ENCODE data around the gene SLC9C2.
"Not testable (repeated sequence)": the region's sequence is repeated elsewhere in the genome, so short reads cannot be mapped to it uniquely, and the experiment has no call there.

SLC9C2 gene

DNA sequence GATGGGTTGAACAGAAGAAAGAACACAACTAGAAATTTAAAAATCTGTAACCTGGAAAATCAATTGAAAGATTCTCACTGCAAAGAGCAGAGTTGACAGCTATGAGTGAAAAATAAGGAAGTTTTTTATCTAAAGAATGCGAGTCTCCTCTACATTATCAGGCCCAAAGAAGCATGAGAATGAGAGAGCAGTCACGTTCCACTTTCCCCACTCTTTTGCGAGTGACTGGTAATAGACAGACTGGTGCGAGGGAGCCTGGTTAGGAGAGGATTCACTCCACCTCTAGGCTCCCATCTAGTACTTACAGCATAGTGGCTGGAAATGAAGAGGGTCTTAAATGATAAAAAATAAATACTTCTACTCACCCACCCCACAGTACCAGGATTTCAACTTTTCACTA, 73.8 kb downstream of the SLC9C2 start:
- no peak for DNase-seq (ENCODE audit: low spot score)

- no peak for DNase-seq (ENCODE audit: low spot score)
Measured at GRCh38 chr1:173527151-173527826, 75.6 kb downstream of the SLC9C2 start.

DNA sequence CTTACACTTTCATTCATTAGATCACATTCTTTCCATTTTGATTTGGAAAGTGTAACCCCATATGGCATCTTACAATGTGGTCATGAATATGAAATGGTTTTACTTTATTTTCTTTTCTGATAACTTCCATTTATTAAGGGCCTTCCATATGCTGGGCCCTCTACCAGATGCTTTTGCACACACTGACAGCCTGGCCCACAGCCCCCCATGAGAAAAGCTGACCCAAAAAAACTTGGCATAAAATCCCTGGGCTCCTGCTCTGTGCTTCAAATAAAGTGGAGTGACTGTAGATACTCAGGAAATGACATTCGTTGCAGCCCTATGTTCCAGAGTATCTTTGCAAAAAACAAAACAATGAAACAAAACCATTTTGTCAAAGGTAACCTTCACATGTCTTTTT, 76.9 kb downstream of the SLC9C2 start:
- no peak for DNase-seq (ENCODE audit: low spot score)

DNA sequence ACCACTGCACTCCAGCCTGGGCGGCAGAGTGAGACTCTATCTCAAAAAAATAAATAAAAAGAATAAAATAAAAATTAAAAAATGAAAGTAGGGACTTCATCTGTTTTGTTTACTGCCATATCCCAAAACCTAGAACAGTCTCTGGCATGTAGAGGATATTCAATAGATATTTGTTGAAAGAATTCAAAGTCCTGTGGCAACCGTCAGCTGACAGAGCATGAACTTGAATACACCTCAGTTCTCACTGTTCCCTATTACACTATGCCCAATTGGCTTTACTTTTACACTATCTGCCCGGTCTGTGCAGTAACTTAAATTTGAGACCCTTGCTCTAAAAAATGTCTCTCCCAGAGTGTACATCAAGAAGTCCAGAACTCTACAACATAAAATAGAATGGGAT, 79.5 kb downstream of the SLC9C2 start:
- no peak for DNase-seq (ENCODE audit: low spot score)

DNA sequence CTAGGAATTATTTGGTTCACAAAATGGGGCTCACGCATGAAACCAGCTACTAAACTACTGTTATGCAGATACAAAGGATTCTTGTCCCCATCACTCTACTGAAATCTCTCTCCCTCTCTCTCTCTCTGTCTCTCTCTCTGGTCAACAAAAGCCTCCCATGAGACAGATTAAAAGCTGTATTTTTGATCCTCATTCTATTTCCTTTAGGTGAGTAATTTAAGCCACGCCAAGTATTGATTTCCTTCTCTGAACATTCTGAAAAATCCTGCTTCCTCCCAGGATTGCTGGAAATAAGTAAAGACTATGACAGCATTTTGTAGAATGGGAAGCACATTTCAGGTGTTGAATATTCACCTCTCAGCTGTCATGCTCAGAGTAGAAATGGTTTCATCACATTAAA, 82.1 kb downstream of the SLC9C2 start:
- DNase-seq (ENCODE audit: low spot score), result no peak

DNA sequence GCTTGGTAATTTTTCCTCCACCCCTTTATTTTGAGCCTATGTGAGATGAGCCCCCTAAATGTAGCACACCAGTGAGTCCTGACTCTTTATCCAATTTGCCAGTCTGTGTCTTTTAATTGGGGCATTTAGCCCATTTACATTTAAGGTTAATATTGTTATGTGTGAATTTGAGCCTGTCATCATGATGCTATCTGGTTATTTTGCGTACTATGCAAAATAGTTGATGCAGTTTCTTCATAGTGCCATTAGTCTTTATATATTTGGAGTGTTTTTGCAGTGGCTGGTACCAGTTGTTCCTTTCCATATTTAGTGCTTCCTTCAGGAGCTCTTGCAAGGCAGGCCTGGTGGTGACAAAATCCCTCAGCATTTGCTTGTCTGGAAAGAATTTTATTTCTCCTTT, 88.4 kb downstream of the SLC9C2 start:
- not testable (repeated sequence) for DNase-seq (ENCODE audit: low spot score)

DNA sequence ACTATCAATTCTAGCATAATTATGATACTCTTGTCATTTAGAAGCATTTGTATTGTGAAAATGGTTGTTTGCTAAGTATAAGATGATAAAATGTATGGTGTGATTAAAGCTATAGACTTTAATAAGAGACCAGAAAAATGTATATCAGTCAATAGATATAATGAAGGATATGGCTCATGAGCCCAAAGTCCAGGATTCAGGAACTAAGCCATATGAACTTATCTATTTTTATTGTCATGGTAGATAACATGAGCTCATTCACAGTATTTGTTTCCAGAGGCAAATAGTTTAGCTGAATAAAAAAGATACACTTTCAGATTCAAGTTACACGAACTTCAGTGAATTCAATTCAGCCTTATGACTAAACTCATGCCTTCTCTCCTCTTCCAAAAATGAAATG, 93.1 kb downstream of the SLC9C2 start:
- no peak for DNase-seq (ENCODE audit: low spot score)

DNA sequence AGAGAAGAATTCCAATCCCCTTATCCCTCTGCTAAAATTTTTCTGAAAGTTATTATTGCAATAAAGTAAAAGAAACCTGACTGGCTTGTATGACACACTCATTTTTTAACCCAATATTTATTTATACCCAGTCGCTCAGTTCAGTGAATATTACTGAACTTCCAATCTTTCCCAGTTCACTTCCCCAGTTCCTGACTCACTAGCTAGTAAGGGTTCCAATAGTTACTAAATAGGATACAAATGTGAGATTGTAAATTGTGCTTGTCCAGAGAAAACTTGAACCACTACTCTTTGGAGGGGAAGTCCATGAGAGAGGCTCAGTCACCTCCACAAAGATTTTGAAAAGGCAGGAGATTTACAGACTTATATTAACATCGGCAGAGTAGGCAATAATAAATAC, 94.3 kb downstream of the SLC9C2 start:
- no peak for DNase-seq (ENCODE audit: low spot score)

DNA sequence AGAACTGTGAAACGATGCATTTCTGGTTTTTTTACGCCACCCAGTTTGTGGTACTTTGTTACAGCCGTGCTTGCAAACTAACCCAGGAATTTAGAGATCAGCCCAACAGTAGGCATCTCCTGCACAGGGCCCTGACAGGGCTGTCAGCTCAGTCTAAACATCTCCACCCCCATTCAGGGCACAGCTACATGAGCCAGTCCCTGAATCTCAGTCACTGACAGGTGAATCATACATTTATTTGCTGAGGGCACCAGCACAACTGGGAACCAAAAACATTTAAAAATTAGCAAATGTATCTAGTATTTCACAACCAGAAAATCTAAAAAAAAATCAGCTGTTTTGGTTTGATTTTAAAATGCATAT, 95.0 kb downstream of the SLC9C2 start:
- no peak for DNase-seq (ENCODE audit: low spot score)

DNA sequence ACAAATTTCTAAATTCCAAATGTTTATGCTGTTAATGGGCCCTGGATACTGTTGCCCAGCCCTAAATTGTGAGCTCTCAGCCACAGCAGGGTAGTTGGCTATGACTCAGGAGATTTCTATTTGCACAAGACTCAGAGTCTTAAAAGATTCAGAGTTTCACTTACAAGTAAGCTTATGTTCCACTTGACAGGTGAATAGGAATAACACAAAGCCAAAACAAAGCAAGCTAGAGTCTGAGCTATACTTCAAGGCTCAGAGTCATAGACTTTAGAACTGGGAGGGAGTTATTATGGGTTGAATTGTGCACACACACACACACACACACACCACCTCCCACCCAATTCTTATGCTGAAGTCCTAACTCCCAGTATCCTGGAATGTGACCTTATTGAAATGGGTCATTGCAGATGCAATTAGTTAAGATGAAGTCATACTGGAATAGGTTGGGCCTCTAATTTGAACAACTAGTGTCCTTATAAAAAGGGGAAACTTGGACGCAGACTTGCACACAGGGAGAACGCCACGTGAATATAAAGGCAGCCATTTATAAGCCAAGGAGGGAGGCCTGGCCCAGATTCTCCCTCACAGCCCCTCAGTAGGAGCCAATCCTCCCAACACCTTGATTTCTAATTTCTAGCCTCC, 95.5 kb downstream of the SLC9C2 start:
- no peak for DNase-seq (ENCODE audit: low spot score)

GRCh38 chr1:173506437-173506836, 96.4 kb downstream of the SLC9C2 start:
- DNase-seq (ENCODE audit: low spot score), result no peak

- DNase-seq (ENCODE audit: low spot score), result no peak
Measured at GRCh38 chr1:173505391-173505790, 97.5 kb downstream of the SLC9C2 start.

DNA sequence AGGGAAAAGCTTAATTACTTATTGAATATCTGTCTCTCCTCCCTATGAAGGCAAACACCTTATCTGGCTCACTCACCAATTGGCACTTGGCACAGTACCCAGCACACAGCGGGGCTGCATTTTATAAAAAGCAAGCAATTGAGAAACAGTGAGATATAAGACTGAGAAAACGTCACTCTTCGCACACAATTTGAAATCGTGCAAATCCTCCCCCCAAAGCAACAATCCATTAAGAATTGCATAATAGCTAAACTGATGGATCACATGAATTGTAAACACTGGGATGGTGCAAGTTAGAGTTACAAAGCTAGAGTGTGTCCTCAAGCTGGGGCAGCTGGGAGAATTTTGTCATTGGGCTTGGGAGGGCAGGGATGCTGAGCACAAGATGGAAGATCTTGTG, 98.6 kb downstream of the SLC9C2 start:
- no peak for DNase-seq (ENCODE audit: low spot score)

- DNase-seq (ENCODE audit: low spot score), result no peak
Measured at GRCh38 chr1:173503391-173503790, 99.5 kb downstream of the SLC9C2 start.

GRCh38 chr1:173502104-173502503, 100.8 kb downstream of the SLC9C2 start:
- DNase-seq (ENCODE audit: low spot score), result no peak

DNA sequence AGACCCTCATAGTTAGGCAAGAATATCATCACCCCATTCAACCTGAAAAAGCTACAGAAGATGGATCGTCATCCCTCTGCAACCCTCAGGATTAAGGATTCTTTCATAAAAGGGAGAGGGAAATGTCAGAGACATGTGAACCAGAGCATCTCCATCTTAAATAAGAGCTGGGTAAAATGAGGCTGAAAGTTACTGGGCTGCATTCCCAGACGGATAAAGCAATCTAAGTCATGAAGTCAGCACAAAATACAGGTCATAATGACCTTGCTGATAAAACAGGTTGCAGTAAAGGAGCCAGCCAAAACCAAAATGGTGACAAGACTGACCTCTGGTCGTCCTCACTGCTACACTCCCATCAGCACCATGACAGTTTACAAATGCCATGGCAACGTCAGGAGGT, 103.1 kb downstream of the SLC9C2 start:
- no peak for DNase-seq (ENCODE audit: low spot score)

- no peak for DNase-seq (ENCODE audit: low spot score)
Measured at GRCh38 chr1:173496757-173497320, 106.0 kb downstream of the SLC9C2 start.

- DNase-seq (ENCODE audit: low spot score), result no peak
Measured at GRCh38 chr1:173495609-173496267, 107.1 kb downstream of the SLC9C2 start.

DNA sequence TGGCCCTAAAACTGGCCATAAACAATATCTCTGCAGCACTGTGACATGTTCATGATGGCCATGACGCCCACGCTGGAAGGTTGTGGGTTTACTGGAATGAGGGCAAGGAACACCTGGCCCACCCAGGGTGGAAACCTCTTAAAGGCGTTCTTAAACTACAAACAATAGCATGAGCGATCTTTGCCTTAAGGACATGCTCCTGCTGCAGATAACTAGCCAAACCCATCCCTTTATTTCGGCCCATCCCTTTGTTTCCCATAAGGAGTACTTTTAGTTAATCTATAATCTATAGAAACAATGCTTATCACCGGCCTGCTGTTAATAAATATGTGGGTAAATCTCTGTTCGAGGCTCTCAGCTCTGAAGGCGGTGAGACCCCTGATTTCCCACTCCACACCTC, 109.7 kb downstream of the SLC9C2 start:
- DNase-seq (ENCODE audit: low spot score), result not testable (repeated sequence)

GRCh38 chr1:173491508-173491907, 111.4 kb downstream of the SLC9C2 start:
- no peak for DNase-seq (ENCODE audit: low spot score)

GRCh38 chr1:173489929-173490328, 112.9 kb downstream of the SLC9C2 start:
- no peak for DNase-seq (ENCODE audit: low spot score)

GRCh38 chr1:173489149-173489600, 113.7 kb downstream of the SLC9C2 start:
- no peak for DNase-seq (ENCODE audit: low spot score)

DNA sequence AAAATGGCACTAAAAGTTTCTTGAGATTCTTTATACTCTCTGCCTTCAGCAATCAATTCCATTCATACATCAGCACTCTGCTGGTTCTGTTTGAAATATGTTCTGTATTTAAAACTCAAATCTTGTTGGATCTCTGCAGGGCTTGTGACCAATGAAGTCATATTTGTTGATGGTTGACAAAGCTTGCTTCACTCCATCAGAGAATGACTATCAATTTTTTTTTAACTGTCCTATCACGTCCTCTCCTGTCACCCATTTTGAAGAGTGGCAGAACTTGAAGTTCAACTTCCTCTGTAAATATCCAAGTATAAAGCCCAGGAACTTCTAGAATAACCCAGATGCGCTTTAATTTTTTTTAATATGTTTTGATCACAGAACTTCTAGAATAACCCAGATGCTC, 114.9 kb downstream of the SLC9C2 start:
- no peak for DNase-seq (ENCODE audit: low spot score)

Data from activated CD4-positive, alpha-beta T cell treated with anti-CD3 and anti-CD28 coated beads, Interleukin-2, Interleukin-4, amounts not matched to agents 100 ng/mL and 50 ng/mL, durations not matched to agents 16 hours and 8 hours (primary cell).